Neural progenitor cell (in vitro differentiated cells): ENCODE results near the gene BSDC1. TPM values are rescaled to one million over a fixed set of nuclear protein-coding genes. Genes with fewer than 3 reads are reported as not detected.

ENCODE experiments used
- DNase-seq: peaks from one replicate; pipeline ENCODE4 v3.0.0-alpha.2; 2016; ENCODE audit warnings: low spot score
- H2AFZ ChIP-seq: fragments of 200-600 bp; sonication (generic); replicated peaks from 2 replicates; pipeline ENCODE4 v1.6.1; 2016; ENCODE audit warnings: antibody characterized with exemption
- H3F3A ChIP-seq: fragments of 200-600 bp; sonication (generic); 2 replicates; pipeline ENCODE4 v1.6.1; 2016; ENCODE audit warnings: antibody characterized with exemption, low read depth
- H3K27ac ChIP-seq: fragments of 200-600 bp; sonication (generic); 2 replicates; pipeline ENCODE4 v1.5.1; 2016; ENCODE audit warnings: mild to moderate bottlenecking
- H3K27me3 ChIP-seq: fragments of 200-600 bp; sonication (generic); 2 replicates; pipeline ENCODE4 v1.6.1; 2016; ENCODE audit warnings: mild to moderate bottlenecking, moderate library complexity
- H3K36me3 ChIP-seq: fragments of 200-600 bp; sonication (generic); 2 replicates; pipeline ENCODE4 v1.5.1; 2016
- H3K4me1 ChIP-seq: fragments of 200-600 bp; sonication (generic); 2 replicates; pipeline ENCODE4 v1.6.1; 2016; ENCODE audit warnings: mixed run types
- H3K4me2 ChIP-seq: fragments of 200-600 bp; sonication (generic); 2 replicates; pipeline ENCODE4 v1.6.1; 2016
- H3K4me3 ChIP-seq: fragments of 200-600 bp; sonication (generic); 2 replicates; pipeline ENCODE4 v1.5.1; 2016
- H3K79me2 ChIP-seq: fragments of 200-600 bp; sonication (generic); 2 replicates; pipeline ENCODE4 v1.6.1; 2016; ENCODE audit warnings: low read depth
- H3K9ac ChIP-seq: fragments of 200-600 bp; sonication (generic); 2 replicates; pipeline ENCODE4 v1.6.1; 2016
- H3K9me3 ChIP-seq: fragments of 200-600 bp; sonication (generic); 2 replicates; pipeline ENCODE4 v1.5.1; 2016; ENCODE audit warnings: low read depth
- H4K20me1 ChIP-seq: fragments of 200-600 bp; sonication (generic); 2 replicates; pipeline ENCODE4 v1.6.1; 2016; ENCODE audit warnings: low read depth
- H3K27ac Mint-ChIP-seq: 3 replicates; pipeline ENCODE4 v1.8.0; 2021; ENCODE audit warnings: mixed read lengths
- H3K27me3 Mint-ChIP-seq: 2 replicates; pipeline ENCODE4 v1.8.0; 2022; ENCODE audit warnings: low read depth, mild to moderate bottlenecking, inconsistent platforms, moderate library complexity, mixed read lengths; ENCODE audit not compliant: insufficient read depth
- H3K36me3 Mint-ChIP-seq: 3 replicates; pipeline ENCODE4 v1.8.0; 2021; ENCODE audit warnings: mixed read lengths
- H3K4me1 Mint-ChIP-seq: 3 replicates; pipeline ENCODE4 v1.8.0; 2021; ENCODE audit warnings: mixed read lengths
- H3K4me3 Mint-ChIP-seq: 3 replicates; pipeline ENCODE4 v1.8.0; 2021; ENCODE audit warnings: mild to moderate bottlenecking, moderate library complexity, mixed read lengths
- H3K9me3 Mint-ChIP-seq: 3 replicates; pipeline ENCODE4 v1.8.0; 2020; ENCODE audit warnings: mixed read lengths
- EZH2 ChIP-seq: fragments of 200-600 bp; sonication (generic); IDR thresholded peaks from 2 replicates; pipeline ENCODE4 v1.6.1; 2017; ENCODE audit warnings: antibody characterized with exemption, mild to moderate bottlenecking, moderate library complexity
- EZH2phosphoT487 ChIP-seq: fragments of 200-600 bp; sonication (generic); IDR thresholded peaks from 2 replicates; pipeline ENCODE4 v1.6.1; 2017; ENCODE audit warnings: antibody characterized with exemption
- total RNA-seq: library from RNA; depleted of rRNA; stranded (reverse); fragments of >200 nt; gene quantifications from 2 replicates; pipeline ENCODE4 v1.2.3, GENCODE V29; 2015; ENCODE audit warnings: low replicate concordance
- TF ChIP-seq, protein P1 (sequence below): fragments of 200-600 bp; sonication (generic); IDR thresholded peaks from 2 replicates; pipeline ENCODE4 v1.5.1; 2017; ENCODE audit warnings: antibody characterized with exemption, mild to moderate bottlenecking

Gene BSDC1
- total RNA-seq, 1 donor from 2014 or later = 47.5 TPM

DNA sequence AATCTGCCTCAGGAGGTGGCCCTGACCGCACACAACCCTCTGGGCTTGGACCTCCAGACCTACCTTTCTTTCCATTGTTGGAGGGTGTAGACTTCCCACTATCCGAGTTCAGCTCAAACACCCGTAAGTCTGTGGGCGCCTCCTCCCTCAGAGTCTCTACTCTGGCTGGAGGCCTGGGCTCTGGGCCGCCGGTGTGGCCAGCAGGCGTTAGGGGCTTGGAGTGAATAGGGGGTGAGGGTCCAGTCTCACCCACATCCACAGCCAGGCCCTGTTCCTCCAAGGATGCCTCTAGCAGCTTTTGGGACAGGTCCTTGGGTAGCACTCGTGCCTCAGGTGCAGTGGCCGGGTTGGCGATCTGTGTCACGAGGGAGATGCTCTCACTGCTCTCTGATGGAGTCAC is 18.0 kb downstream of the BSDC1 start:
- H3K27me3 ChIP-seq = no peaks in the 10 kb centered on the region
- H3K36me3 Mint-ChIP-seq = peaks cover 28% of the 10 kb centered on the region
- no peaks in the 10 kb centered on the region for H3K79me2 ChIP-seq
- H3K27me3 Mint-ChIP-seq = peaks cover 9% of the 10 kb centered on the region
- H3K27ac ChIP-seq = no peak overlapping the region
- H3K9ac ChIP-seq = no peak overlapping the region
- TF ChIP-seq EZH2 (no peak), EZH2phosphoT487 (no peak)
- TF ChIP-seq, protein P1, sequence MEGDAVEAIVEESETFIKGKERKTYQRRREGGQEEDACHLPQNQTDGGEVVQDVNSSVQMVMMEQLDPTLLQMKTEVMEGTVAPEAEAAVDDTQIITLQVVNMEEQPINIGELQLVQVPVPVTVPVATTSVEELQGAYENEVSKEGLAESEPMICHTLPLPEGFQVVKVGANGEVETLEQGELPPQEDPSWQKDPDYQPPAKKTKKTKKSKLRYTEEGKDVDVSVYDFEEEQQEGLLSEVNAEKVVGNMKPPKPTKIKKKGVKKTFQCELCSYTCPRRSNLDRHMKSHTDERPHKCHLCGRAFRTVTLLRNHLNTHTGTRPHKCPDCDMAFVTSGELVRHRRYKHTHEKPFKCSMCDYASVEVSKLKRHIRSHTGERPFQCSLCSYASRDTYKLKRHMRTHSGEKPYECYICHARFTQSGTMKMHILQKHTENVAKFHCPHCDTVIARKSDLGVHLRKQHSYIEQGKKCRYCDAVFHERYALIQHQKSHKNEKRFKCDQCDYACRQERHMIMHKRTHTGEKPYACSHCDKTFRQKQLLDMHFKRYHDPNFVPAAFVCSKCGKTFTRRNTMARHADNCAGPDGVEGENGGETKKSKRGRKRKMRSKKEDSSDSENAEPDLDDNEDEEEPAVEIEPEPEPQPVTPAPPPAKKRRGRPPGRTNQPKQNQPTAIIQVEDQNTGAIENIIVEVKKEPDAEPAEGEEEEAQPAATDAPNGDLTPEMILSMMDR = no peak
- H3K9me3 ChIP-seq = no peaks in the 10 kb centered on the region
- peaks cover 14% of the 10 kb centered on the region for H3K4me1 Mint-ChIP-seq
- H3K27ac Mint-ChIP-seq = no peak overlapping the region
- H3K4me2 ChIP-seq = no peak overlapping the region
- H3F3A ChIP-seq = no peaks in the 10 kb centered on the region
- peaks cover under 1% of the 10 kb centered on the region for H3K36me3 ChIP-seq
- H3K4me1 ChIP-seq = no peaks in the 10 kb centered on the region
- DNase-seq = no peak
- no peak overlapping the region for H2AFZ ChIP-seq
- no peaks in the 10 kb centered on the region for H3K9me3 Mint-ChIP-seq
- no peaks in the 10 kb centered on the region for H4K20me1 ChIP-seq
- H3K4me3 Mint-ChIP-seq = no peak overlapping the region
- no peak overlapping the region for H3K4me3 ChIP-seq

DNA sequence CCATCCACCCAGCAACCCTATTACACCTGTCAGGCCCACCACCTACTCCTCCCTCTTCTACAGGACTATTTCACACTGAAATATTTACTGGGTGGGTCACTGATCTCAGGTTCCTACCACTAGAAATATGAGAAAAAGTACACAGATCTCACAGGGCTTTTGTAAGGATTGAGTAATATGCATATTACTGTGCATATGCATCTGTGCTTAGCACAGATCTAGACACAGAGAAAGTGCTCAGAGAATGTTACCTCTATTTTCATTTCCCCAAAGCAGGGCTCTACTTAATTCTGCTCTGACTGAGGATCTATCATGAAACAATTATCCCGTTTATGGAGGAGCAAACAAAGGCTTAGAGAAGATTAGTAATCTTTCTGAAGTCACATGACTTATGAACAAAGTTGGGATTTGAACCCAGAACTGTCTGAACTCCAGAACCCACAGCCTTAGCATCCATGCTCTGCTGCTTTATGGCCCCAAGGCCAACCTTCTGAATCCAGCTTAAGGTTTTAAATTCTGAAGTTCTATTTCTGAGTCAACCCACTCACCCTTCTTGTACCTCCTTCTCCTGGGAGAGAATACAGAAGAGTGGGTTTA is 20.1 kb downstream of the BSDC1 start:
- no peak overlapping the region for H3K4me3 Mint-ChIP-seq
- no peak overlapping the region for H3K4me2 ChIP-seq
- no peaks in the 10 kb centered on the region for H3K27me3 ChIP-seq
- no peaks in the 10 kb centered on the region for H3K36me3 ChIP-seq
- H3K27ac ChIP-seq = no peak overlapping the region
- H2AFZ ChIP-seq = no peak overlapping the region
- no peak overlapping the region for H3K9ac ChIP-seq
- H3K9me3 ChIP-seq = no peaks in the 10 kb centered on the region
- H3K9me3 Mint-ChIP-seq = no peaks in the 10 kb centered on the region
- H3F3A ChIP-seq = no peaks in the 10 kb centered on the region
- TF ChIP-seq, protein P1 = no peak
- DNase-seq = no peak
- peaks cover 15% of the 10 kb centered on the region for H3K27me3 Mint-ChIP-seq
- H3K79me2 ChIP-seq = no peaks in the 10 kb centered on the region
- H3K4me1 Mint-ChIP-seq = no peaks in the 10 kb centered on the region
- peaks cover 21% of the 10 kb centered on the region for H3K36me3 Mint-ChIP-seq
- H4K20me1 ChIP-seq = no peaks in the 10 kb centered on the region
- H3K4me1 ChIP-seq = no peaks in the 10 kb centered on the region
- no peak overlapping the region for H3K27ac Mint-ChIP-seq
- H3K4me3 ChIP-seq = no peak overlapping the region

GRCh38 chr1:32372149-32372756 is 22.0 kb downstream of the BSDC1 start:
- Histone ChIP-seq H3K4me2 (no peak overlapping the region), H3K79me2 (no peaks in the 10 kb centered on the region), H3K27me3 (no peaks in the 10 kb centered on the region), H3F3A (no peaks in the 10 kb centered on the region), H2AFZ (no peak overlapping the region), H3K4me3 (no peak overlapping the region), H3K9me3 (no peaks in the 10 kb centered on the region), H4K20me1 (no peaks in the 10 kb centered on the region), H3K4me1 (no peaks in the 10 kb centered on the region), H3K9ac (no peak overlapping the region), H3K36me3 (no peaks in the 10 kb centered on the region), H3K27ac (no peak overlapping the region)
- Mint-ChIP-seq H3K4me3 (no peak overlapping the region), H3K9me3 (no peaks in the 10 kb centered on the region), H3K36me3 (peaks cover 12% of the 10 kb centered on the region), H3K27me3 (peaks cover 15% of the 10 kb centered on the region), H3K27ac (no peak overlapping the region), H3K4me1 (no peaks in the 10 kb centered on the region)
- no peak for DNase-seq
- TF ChIP-seq, protein P1 = no peak
